Lung (tissue), 12 donors: Measurements from ENCODE around the gene CNGA3. TPM values are rescaled to one million over a fixed set of nuclear protein-coding genes. Genes with fewer than 3 reads are reported as not detected.

Source experiments
- ATAC-seq: fragments of 200-7000 bp; cut with Tn5 transposase; one replicate; pipeline ENCODE4 v1.9.1; 2020; ENCODE audit warnings: moderate number of reproducible peaks; ENCODE audit not compliant: insufficient read depth, low FRiP score
- DNase-seq, 3 donors: peaks; one replicate each; pipeline ENCODE4 v3.0.0-alpha.2; 2013 to 2017
- H3K27ac ChIP-seq, 2 donors: one replicate each; pipeline ENCODE4 v1.5.1; 2013; ENCODE audit warnings: mild to moderate bottlenecking in 2 of 2, moderate library complexity in 2 of 2, control low read depth in 1 of 2, inconsistent platforms in 1 of 2, low read depth in 1 of 2, low read length in 1 of 2
- H3K27me3 ChIP-seq, 3 donors: one replicate each; pipeline ENCODE4 v1.5.1; 2013; ENCODE audit warnings: low read length in 2 of 3; ENCODE audit not compliant: control insufficient read depth in 3 of 3, insufficient read depth in 3 of 3
- H3K36me3 ChIP-seq, 4 donors: one replicate each; pipeline ENCODE4 v1.5.1; 2013; ENCODE audit warnings: low read length in 4 of 4, mild to moderate bottlenecking in 1 of 4, moderate library complexity in 1 of 4; ENCODE audit not compliant: control insufficient read depth in 4 of 4, insufficient read depth in 4 of 4
- H3K4me1 ChIP-seq, 5 donors: one replicate each; pipeline ENCODE4 v1.5.1; 2013; ENCODE audit warnings: low read length in 5 of 5, mild to moderate bottlenecking in 2 of 5, moderate library complexity in 1 of 5; ENCODE audit not compliant: control insufficient read depth in 5 of 5, insufficient read depth in 5 of 5
- H3K4me3 ChIP-seq: one replicate; pipeline ENCODE4 v1.5.1; 2013; ENCODE audit warnings: mild to moderate bottlenecking, control low read depth, moderate library complexity
- H3K9ac ChIP-seq, 2 donors: one replicate each; pipeline ENCODE4 v1.5.1; 2013; ENCODE audit warnings: low read length in 2 of 2, control low read depth in 1 of 2; ENCODE audit not compliant: insufficient read depth in 1 of 2
- H3K9me3 ChIP-seq, 4 donors: one replicate each; pipeline ENCODE4 v1.5.1; 2013; ENCODE audit warnings: low read length in 3 of 4, mild to moderate bottlenecking in 1 of 4, moderate library complexity in 1 of 4; ENCODE audit not compliant: control insufficient read depth in 4 of 4, insufficient read depth in 3 of 4
- WGBS, 2 donors: extraction: QIAGEN DNeasy Blood & Tissue Kit; methylation state at CpG; one replicate each; pipeline ENCODE4 v1.1.7; 2013; 5-methylcytosine and 5-hydroxymethylcytosine counted together
- polyA plus RNA-seq, 2 donors: library from polyadenylated mRNA; stranded (reverse); fragments of 200-250 nt; gene quantifications; one replicate each; pipeline ENCODE4 v1.2.1, GENCODE V29; 2013
- total RNA-seq, 2 donors: library from RNA; depleted of rRNA in 1 of 2; stranded (reverse); fragments of >200 nt in 1 of 2; gene quantifications; one replicate each; pipeline ENCODE4 v1.2.1, GENCODE V29; 2014 to 2021
- TF ChIP-seq, protein P1 (sequence below): IDR thresholded peaks from 2 replicates; pipeline ENCODE4 v1.5.1; 2012; ENCODE audit warnings: mild to moderate bottlenecking; ENCODE audit errors: control extremely low read depth, extremely low read depth
- donor health status: control.
- donor health status: control.
- donor health status: Bipolar disorder and iron deficiency.
- donor health status: healthy.
- donor health status: DM: yes; HTN: yes; CAD: no.

Gene CNGA3
- total and polyA plus RNA-seq, 4 donors = 0.06 to 0.40 (median 0.18) TPM

DNA sequence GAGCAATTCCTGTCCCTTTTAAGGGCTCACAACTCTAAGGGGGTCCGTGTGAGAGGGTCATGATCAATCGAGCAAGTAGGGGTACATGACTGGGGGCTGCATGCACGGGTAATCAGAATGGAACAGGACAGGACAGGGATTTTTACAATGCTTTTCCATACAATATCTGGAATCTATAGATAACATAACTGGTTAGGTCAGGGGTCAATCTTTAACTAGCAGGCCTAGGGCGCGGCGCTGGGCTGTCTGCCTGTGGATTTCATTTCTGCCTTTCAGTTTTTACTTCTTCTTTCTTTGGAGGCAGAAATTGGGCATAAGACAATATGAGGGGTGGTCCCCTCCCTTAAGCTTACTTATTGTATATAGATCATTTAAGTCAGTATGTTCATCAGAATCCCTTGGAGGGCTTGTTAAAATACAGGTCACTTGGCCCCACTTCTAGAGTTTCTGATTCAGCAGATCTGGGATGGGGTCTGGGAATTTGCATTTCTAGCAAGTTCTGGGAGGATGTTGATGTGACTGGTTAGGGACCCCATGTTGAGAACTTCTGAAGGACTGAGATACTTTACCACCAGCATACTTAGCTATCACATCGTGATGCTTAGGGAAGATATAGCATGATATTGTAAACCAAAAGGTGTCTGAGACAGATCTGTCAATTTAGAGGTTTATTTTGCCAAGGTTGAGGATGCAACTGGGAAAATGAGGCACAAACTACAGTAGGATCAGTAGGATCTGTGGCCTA is 95.6 kb downstream of the CNGA3 start:
- Histone ChIP-seq H3K9ac (no peak overlapping the region), H3K36me3 (no peaks in the 10 kb centered on the region), H3K4me3 (no peak overlapping the region), H3K27me3 (no peaks in the 10 kb centered on the region), H3K4me1 (peaks cover 0 to 21% (median 5%) of the 10 kb centered on the region in 5 donors), H3K27ac (no peak overlapping the region), H3K9me3 (no peaks in the 10 kb centered on the region)
- DNase-seq (no peak), ATAC-seq (no peak)
- 75 to 84% methylated on average over 7 of the region's 7 CpGs for WGBS, 2 donors
- TF ChIP-seq, protein P1, sequence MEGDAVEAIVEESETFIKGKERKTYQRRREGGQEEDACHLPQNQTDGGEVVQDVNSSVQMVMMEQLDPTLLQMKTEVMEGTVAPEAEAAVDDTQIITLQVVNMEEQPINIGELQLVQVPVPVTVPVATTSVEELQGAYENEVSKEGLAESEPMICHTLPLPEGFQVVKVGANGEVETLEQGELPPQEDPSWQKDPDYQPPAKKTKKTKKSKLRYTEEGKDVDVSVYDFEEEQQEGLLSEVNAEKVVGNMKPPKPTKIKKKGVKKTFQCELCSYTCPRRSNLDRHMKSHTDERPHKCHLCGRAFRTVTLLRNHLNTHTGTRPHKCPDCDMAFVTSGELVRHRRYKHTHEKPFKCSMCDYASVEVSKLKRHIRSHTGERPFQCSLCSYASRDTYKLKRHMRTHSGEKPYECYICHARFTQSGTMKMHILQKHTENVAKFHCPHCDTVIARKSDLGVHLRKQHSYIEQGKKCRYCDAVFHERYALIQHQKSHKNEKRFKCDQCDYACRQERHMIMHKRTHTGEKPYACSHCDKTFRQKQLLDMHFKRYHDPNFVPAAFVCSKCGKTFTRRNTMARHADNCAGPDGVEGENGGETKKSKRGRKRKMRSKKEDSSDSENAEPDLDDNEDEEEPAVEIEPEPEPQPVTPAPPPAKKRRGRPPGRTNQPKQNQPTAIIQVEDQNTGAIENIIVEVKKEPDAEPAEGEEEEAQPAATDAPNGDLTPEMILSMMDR = no peak

GRCh38 chr2:98442488-98442887 is 96.2 kb downstream of the CNGA3 start:
- Histone ChIP-seq H3K4me1 (peaks cover 0 to 22% (median 5%) of the 10 kb centered on the region in 5 donors), H3K4me3 (no peak overlapping the region), H3K27ac (no peak overlapping the region), H3K9me3 (no peaks in the 10 kb centered on the region), H3K27me3 (no peaks in the 10 kb centered on the region), H3K36me3 (no peaks in the 10 kb centered on the region), H3K9ac (no peak overlapping the region)
- TF ChIP-seq, protein P1 = no peak
- DNase-seq (no peak), ATAC-seq (no peak)
- WGBS, 2 donors = 82 to 90% methylated on average over 4 of the region's 4 CpGs

DNA sequence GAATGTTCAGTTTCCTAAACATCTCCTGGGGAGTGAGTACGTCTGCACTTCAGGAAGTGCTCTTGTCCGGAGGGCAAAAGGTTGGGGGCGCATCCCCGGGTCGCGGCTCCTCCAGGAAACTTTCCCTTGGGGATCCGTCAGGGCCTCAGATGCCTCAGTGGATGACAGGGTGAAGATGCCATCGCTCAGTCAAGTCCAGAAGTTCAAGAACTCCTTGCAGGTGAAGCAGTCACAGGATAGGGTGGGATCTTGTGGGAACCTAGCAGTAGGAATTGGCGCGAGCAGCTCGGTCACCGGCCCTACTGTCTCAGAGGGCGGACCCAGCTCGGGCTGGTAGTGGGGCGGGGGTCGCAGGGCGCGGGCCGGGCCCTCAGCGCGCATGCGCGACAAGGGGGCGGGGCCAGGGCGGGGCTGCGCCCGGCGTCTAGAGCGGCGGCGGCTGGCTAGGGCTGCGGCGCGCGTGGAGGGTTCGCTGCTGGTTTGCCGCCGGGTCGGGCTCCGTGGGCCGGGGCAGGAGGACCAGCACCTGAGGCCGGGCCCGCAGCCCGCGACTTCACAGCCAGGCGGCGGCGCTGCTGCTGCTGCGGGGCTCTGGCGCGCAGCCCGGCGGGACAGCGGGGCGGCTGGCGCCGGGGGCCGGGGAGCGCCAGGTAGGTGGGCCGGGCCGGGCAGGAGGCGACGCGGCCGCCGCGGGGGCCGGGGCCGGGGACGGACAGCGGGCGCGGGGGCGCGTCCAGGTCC is 98.3 kb downstream of the CNGA3 start, which contains the start of gene INPP4A:
Gene INPP4A (plus strand): TSS at position 423 of the 741 bp plus-strand sequence. CDS start 75,191 bp downstream, outside the sequence.
- TF ChIP-seq, protein P1 = no peak
- H3K27ac ChIP-seq = peak within 1 kb of the TSS; percentile 82 to 91
- no peaks in the 10 kb centered on the region for H3K36me3 ChIP-seq
- H3K27me3 ChIP-seq = no peaks in the 10 kb centered on the region
- H3K9me3 ChIP-seq = no peaks in the 10 kb centered on the region
- ATAC-seq (peak; percentile 90), DNase-seq (peak; percentile 84 to 88 (median 85))
- H3K4me3 ChIP-seq = peak within 1 kb of the TSS; percentile 92
- WGBS, 2 donors = 0 to 1% methylated on average over 32 to 75 of the region's 75 CpGs
- peak within 1 kb of the TSS; percentile 65 to 88 for H3K9ac ChIP-seq
- H3K4me1 ChIP-seq = peaks cover 0 to 22% (median 8%) of the 10 kb centered on the region in 5 donors
